HepG2 (cell line): ENCODE results near the gene IPP. TPM values are rescaled to one million over a fixed set of nuclear protein-coding genes. Genes with fewer than 3 reads are reported as not detected.

Experiments used
- DRAP1 ChIP-seq: IDR thresholded peaks from 2 replicates; pipeline ENCODE4 v1.6.1; 2016; ENCODE audit warnings: missing genetic modification reagents, missing compliant biosample characterization
- FOXK1 ChIP-seq: sonication (generic); formaldehyde crosslinking; IDR thresholded peaks from 2 replicates; pipeline ENCODE4 v1.4.0; 2020; ENCODE audit warnings: low read depth, missing genetic modification reagents, borderline replicate concordance
- FOXO1 ChIP-seq: sonication (generic); formaldehyde crosslinking; IDR thresholded peaks from 2 replicates; pipeline ENCODE4 v1.4.0; 2020; ENCODE audit warnings: missing genetic modification reagents
- HDAC1 ChIP-seq: sonication (generic); formaldehyde crosslinking; IDR thresholded peaks from 2 replicates; pipeline ENCODE4 v1.5.1; 2020; ENCODE audit warnings: mild to moderate bottlenecking, missing genetic modification reagents
- JUND ChIP-seq: sonication (generic); formaldehyde crosslinking; IDR thresholded peaks from 2 replicates; pipeline ENCODE4 v1.8.0; 2022; ENCODE audit warnings: mild to moderate bottlenecking, missing genetic modification reagents
- KDM4B ChIP-seq: sonication (generic); formaldehyde crosslinking; IDR thresholded peaks from 2 replicates; pipeline ENCODE4 v1.4.0; 2020; ENCODE audit warnings: missing genetic modification reagents
- KLF6 ChIP-seq: IDR thresholded peaks from 2 replicates; pipeline ENCODE4 v1.8.0; 2016; ENCODE audit warnings: missing biosample characterization, missing genetic modification reagents
- MED1 ChIP-seq: sonication (generic); formaldehyde crosslinking; IDR thresholded peaks from 2 replicates; pipeline ENCODE4 v1.4.0; 2020; ENCODE audit warnings: missing genetic modification reagents
- NAIF1 ChIP-seq: sonication (generic); formaldehyde crosslinking; IDR thresholded peaks from 2 replicates; pipeline ENCODE4 v1.5.0; 2020; ENCODE audit warnings: mild to moderate bottlenecking, missing genetic modification reagents, borderline replicate concordance
- NFKBIZ ChIP-seq: IDR thresholded peaks from 2 replicates; pipeline ENCODE4 v1.6.1; 2018; ENCODE audit warnings: missing genetic modification reagents, missing compliant biosample characterization
- NFYC ChIP-seq: IDR thresholded peaks from 2 replicates; pipeline ENCODE4 v1.6.1; 2016; ENCODE audit warnings: missing genetic modification reagents, missing compliant biosample characterization
- RFX5 ChIP-seq: IDR thresholded peaks from 2 replicates; pipeline ENCODE4 v1.6.1; 2011; ENCODE audit warnings: low read depth, low read length, improper control_type of control experiment
- RNF219 ChIP-seq: sonication (generic); formaldehyde crosslinking; IDR thresholded peaks from 2 replicates; pipeline ENCODE4 v1.5.0; 2020; ENCODE audit warnings: mild to moderate bottlenecking, missing genetic modification reagents
- SALL1 ChIP-seq: sonication (generic); formaldehyde crosslinking; IDR thresholded peaks from 2 replicates; pipeline ENCODE4 v1.8.0; 2022; ENCODE audit warnings: mild to moderate bottlenecking, missing genetic modification reagents
- SAP130 ChIP-seq: IDR thresholded peaks from 2 replicates; pipeline ENCODE4 v1.6.1; 2016; ENCODE audit warnings: low read depth
- TFDP2 ChIP-seq: sonication (generic); formaldehyde crosslinking; IDR thresholded peaks from 2 replicates; pipeline ENCODE4 v1.4.0; 2020; ENCODE audit warnings: missing genetic modification reagents
- TOE1 ChIP-seq: sonication (generic); formaldehyde crosslinking; IDR thresholded peaks from 2 replicates; pipeline ENCODE4 v1.4.0; 2020; ENCODE audit warnings: mild to moderate bottlenecking, missing genetic modification reagents
- ZGPAT ChIP-seq: IDR thresholded peaks from 2 replicates; pipeline ENCODE4 v1.6.1; 2016; ENCODE audit warnings: mild to moderate bottlenecking
- ZNF251 ChIP-seq: sonication (generic); formaldehyde crosslinking; IDR thresholded peaks from 2 replicates; pipeline ENCODE4 v1.9.0; 2021; ENCODE audit warnings: mild to moderate bottlenecking, missing genetic modification reagents
- ZNF629 ChIP-seq: sonication (generic); formaldehyde crosslinking; conservative IDR thresholded peaks from 2 replicates; pipeline ENCODE4 v1.5.0; 2020; ENCODE audit warnings: missing genetic modification reagents
- ZNF644 ChIP-seq: IDR thresholded peaks from 2 replicates; pipeline ENCODE4 v1.6.1; 2016; ENCODE audit warnings: low read depth
- polyA plus RNA-seq, 8 experiments: library from polyadenylated mRNA; depleted of rRNA in 3 of 8; stranded (reverse) in 7 of 8; unstranded in 1 of 8; fragments of >200 nt; fragmentation: Illumina TruSeq in 4 of 8; extraction: Trizol in 4 of 8; gene quantifications; 2 replicates each; pipeline versions ENCODE4 v1.2.1 to v1.2.3, GENCODE V29; 2011 to 2016; ENCODE audit warnings: low read depth in 4 of 8, missing spikeins in 1 of 8, mixed read lengths in 1 of 8; ENCODE audit not compliant: insufficient read depth in 1 of 8
- total RNA-seq, 5 experiments: library from RNA; depleted of rRNA; stranded (reverse); fragments of >200 nt; fragmentation: Illumina TruSeq; extraction: Trizol; gene quantifications; 2 replicates each; pipeline ENCODE4 v1.2.3, GENCODE V29; 2016; ENCODE audit warnings: low read depth in 1 of 5
- TF ChIP-seq, protein P1 (sequence below): fragments of 450-650 bp; IDR thresholded peaks from 2 replicates; pipeline ENCODE4 v1.6.1; 2017; ENCODE audit warnings: mild to moderate bottlenecking

Gene IPP
- total and polyA plus RNA-seq, 2 of the 13 experiments (the other 11 are each of a cell fraction or from before 2014, with no cell fraction given): 3.0 to 9.7 TPM

GRCh38 chr1:45687754-45688740 lies 62.4 kb downstream of the IPP start, which contains the start of gene TMEM69 (continued):
- TF ChIP-seq, protein P1, sequence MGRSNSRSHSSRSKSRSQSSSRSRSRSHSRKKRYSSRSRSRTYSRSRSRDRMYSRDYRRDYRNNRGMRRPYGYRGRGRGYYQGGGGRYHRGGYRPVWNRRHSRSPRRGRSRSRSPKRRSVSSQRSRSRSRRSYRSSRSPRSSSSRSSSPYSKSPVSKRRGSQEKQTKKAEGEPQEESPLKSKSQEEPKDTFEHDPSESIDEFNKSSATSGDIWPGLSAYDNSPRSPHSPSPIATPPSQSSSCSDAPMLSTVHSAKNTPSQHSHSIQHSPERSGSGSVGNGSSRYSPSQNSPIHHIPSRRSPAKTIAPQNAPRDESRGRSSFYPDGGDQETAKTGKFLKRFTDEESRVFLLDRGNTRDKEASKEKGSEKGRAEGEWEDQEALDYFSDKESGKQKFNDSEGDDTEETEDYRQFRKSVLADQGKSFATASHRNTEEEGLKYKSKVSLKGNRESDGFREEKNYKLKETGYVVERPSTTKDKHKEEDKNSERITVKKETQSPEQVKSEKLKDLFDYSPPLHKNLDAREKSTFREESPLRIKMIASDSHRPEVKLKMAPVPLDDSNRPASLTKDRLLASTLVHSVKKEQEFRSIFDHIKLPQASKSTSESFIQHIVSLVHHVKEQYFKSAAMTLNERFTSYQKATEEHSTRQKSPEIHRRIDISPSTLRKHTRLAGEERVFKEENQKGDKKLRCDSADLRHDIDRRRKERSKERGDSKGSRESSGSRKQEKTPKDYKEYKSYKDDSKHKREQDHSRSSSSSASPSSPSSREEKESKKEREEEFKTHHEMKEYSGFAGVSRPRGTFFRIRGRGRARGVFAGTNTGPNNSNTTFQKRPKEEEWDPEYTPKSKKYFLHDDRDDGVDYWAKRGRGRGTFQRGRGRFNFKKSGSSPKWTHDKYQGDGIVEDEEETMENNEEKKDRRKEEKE: no peak
- TF ChIP-seq NAIF1 (CRISPR knock-in tag): no peak
- 0 out of 2 replicates have a peak, but pooled peaks have one; percentile 10 for TF ChIP-seq ZNF644 (CRISPR knock-in tag)
- TF ChIP-seq KDM4B: 0 out of 2 replicates have a peak, but pooled peaks have one; percentile 27
- peak; percentile 58; the same call in 1 of the 2 replicates for TF ChIP-seq TOE1 (CRISPR knock-in tag)
- TF ChIP-seq ZNF251 (CRISPR knock-in tag): no peak
- no peak for TF ChIP-seq RNF219 (CRISPR knock-in tag)
- no peak for TF ChIP-seq RFX5
- TF ChIP-seq HDAC1 (CRISPR knock-in tag): peak; percentile 82
- peak; percentile 92 for TF ChIP-seq SAP130 (CRISPR knock-in tag)
- TF ChIP-seq DRAP1: peak; percentile 75
- TF ChIP-seq ZNF629 (CRISPR knock-in tag): peak; percentile 94
- TF ChIP-seq NFKBIZ (CRISPR knock-in tag): no peak
- TF ChIP-seq NFYC (CRISPR knock-in tag): peak; percentile 31; the same call in 1 of the 2 replicates
- 0 out of 2 replicates have a peak, but pooled peaks have one; percentile 17 for TF ChIP-seq JUND (CRISPR knock-in tag)
- peak; percentile 60 for TF ChIP-seq FOXO1
- peak; percentile 79 for TF ChIP-seq SALL1 (CRISPR knock-in tag)
- peak; percentile 91; the same call in 1 of the 2 replicates for TF ChIP-seq FOXK1 (CRISPR knock-in tag)
- peak; percentile 33; the same call in 1 of the 2 replicates for TF ChIP-seq ZGPAT (CRISPR knock-in tag)
- TF ChIP-seq MED1 (CRISPR knock-in tag): peak; percentile 83
- peak; percentile 52 for TF ChIP-seq TFDP2
- peak; percentile 80 for TF ChIP-seq KLF6
